ENCODE results near the gene SP100.

The SP100 gene

DNA sequence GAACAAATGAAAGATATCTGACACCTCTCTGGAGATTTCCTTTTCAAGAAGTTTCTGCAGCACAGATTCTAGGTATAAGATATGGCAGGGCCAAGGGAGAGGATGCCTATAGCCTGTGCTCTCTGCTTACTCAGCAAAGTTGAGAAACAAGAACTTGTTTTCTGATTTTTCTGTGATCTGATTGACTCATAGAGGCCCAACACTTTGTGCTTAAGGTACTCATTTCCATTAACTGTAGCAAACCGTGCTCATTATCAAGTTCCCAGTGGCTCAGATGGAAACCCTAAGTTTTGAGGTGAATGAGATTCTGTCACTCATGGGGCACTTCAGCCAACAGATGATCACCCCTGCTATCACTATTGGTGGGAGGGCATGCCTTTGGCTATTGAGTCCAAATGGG lies 124.3 kb downstream of the SP100 start:
- peaks cover 17 to 19% of the 10 kb centered on the region in 2 donors for H3K36me3 ChIP-seq (ENCODE audit: control insufficient read depth in 2 of 2, insufficient read depth in 2 of 2, low read length in 2 of 2)
- H3K9me3 ChIP-seq (ENCODE audit: control insufficient read depth in 2 of 2, low read length in 2 of 2) = peaks cover 3% of the 10 kb centered on the region in 2 donors

GRCh38 chr2:230541934-230542380 lies 126.0 kb downstream of the SP100 start:
- Histone ChIP-seq H3K36me3 (ENCODE audit: control insufficient read depth in 2 of 2, insufficient read depth in 2 of 2, low read length in 2 of 2) (peaks cover 17 to 19% of the 10 kb centered on the region in 2 donors), H3K27me3 (ENCODE audit: control insufficient read depth in 1 of 2, insufficient read depth in 2 of 2, low read length in 2 of 2) (no peaks in the 10 kb centered on the region), H3K9ac (ENCODE audit: low read length in 2 of 2) (no peak overlapping the region), H3K4me3 (ENCODE audit: low read length in 2 of 2) (no peak overlapping the region), H3K9me3 (ENCODE audit: control insufficient read depth in 2 of 2, low read length in 2 of 2) (peaks cover 3% of the 10 kb centered on the region in 2 donors), H3K27ac (ENCODE audit: low read length) (no peak overlapping the region), H3K4me1 (ENCODE audit: control insufficient read depth, insufficient read depth, low read length) (no peaks in the 10 kb centered on the region)

More for the DNA sequence above, 124.3 kb downstream of the SP100 start:
- no peak overlapping the region for H3K4me3 ChIP-seq (ENCODE audit: low read length in 2 of 2)
- H3K27ac ChIP-seq (ENCODE audit: low read length) = no peak overlapping the region
- no peak overlapping the region for H3K9ac ChIP-seq (ENCODE audit: low read length in 2 of 2)
- H3K4me1 ChIP-seq (ENCODE audit: control insufficient read depth, insufficient read depth, low read length) = no peaks in the 10 kb centered on the region
- no peaks in the 10 kb centered on the region for H3K27me3 ChIP-seq (ENCODE audit: control insufficient read depth in 1 of 2, insufficient read depth in 2 of 2, low read length in 2 of 2)

DNA sequence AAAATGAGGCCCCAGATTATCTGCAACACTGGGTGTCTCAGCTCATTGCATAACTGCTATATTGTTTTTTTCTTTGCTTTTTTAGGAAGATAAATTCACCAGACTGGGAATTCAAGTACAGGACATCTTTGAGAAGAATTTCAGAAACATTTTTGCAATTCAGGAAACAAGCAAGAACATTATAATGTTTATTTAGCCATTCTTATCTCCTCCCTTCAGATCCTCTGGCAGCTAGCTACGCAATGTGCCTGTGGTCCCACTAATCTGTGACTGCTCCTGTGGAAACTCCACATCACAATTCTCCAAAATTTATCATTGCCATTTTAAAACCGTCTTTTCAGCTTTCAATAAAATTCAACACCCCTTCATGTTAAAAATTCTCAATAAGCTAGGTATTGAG lies 126.8 kb downstream of the SP100 start:
- Histone ChIP-seq H3K27me3 (ENCODE audit: control insufficient read depth in 1 of 2, insufficient read depth in 2 of 2, low read length in 2 of 2) (no peaks in the 10 kb centered on the region), H3K36me3 (ENCODE audit: control insufficient read depth in 2 of 2, insufficient read depth in 2 of 2, low read length in 2 of 2) (peaks cover 17 to 19% of the 10 kb centered on the region in 2 donors), H3K4me1 (ENCODE audit: control insufficient read depth, insufficient read depth, low read length) (no peaks in the 10 kb centered on the region), H3K4me3 (ENCODE audit: low read length in 2 of 2) (no peak overlapping the region), H3K27ac (ENCODE audit: low read length) (no peak overlapping the region), H3K9ac (ENCODE audit: low read length in 2 of 2) (no peak overlapping the region), H3K9me3 (ENCODE audit: control insufficient read depth in 2 of 2, low read length in 2 of 2) (peaks cover 3% of the 10 kb centered on the region in 2 donors)

GRCh38 chr2:230552181-230552580 lies 136.2 kb downstream of the SP100 start:
- Histone ChIP-seq H3K9me3 (ENCODE audit: control insufficient read depth in 2 of 2, low read length in 2 of 2) (no peaks in the 10 kb centered on the region), H3K27ac (ENCODE audit: low read length) (no peak overlapping the region), H3K4me1 (ENCODE audit: control insufficient read depth, insufficient read depth, low read length) (no peaks in the 10 kb centered on the region), H3K9ac (ENCODE audit: low read length in 2 of 2) (no peak overlapping the region), H3K27me3 (ENCODE audit: control insufficient read depth in 1 of 2, insufficient read depth in 2 of 2, low read length in 2 of 2) (no peaks in the 10 kb centered on the region), H3K4me3 (ENCODE audit: low read length in 2 of 2) (no peak overlapping the region), H3K36me3 (ENCODE audit: control insufficient read depth in 2 of 2, insufficient read depth in 2 of 2, low read length in 2 of 2) (no peaks in the 10 kb centered on the region)

DNA sequence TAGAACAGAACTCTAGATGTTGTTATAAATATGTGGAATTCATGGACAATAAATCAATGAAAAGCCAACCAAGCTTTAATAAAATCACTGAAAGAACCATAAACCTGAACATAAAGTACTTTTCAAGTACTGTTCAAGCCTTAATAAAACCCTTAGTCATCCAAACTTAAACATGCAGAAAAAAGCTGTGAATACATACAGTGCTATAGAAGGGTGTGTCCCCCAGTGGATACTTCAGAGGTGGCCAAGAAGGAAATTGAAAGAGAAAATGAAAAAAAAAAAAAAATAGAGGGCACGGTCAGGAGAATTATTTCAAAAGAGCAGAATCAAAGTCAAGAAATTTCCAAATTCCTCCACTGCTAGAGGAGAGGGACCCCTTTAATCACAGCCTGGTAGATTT lies 141.1 kb downstream of the SP100 start:
- Histone ChIP-seq H3K36me3 (ENCODE audit: control insufficient read depth in 2 of 2, insufficient read depth in 2 of 2, low read length in 2 of 2) (no peaks in the 10 kb centered on the region), H3K27me3 (ENCODE audit: control insufficient read depth in 1 of 2, insufficient read depth in 2 of 2, low read length in 2 of 2) (no peaks in the 10 kb centered on the region), H3K9me3 (ENCODE audit: control insufficient read depth in 2 of 2, low read length in 2 of 2) (no peaks in the 10 kb centered on the region), H3K4me3 (ENCODE audit: low read length in 2 of 2) (no peak overlapping the region), H3K9ac (ENCODE audit: low read length in 2 of 2) (no peak overlapping the region), H3K27ac (ENCODE audit: low read length) (no peak overlapping the region), H3K4me1 (ENCODE audit: control insufficient read depth, insufficient read depth, low read length) (no peaks in the 10 kb centered on the region)

DNA sequence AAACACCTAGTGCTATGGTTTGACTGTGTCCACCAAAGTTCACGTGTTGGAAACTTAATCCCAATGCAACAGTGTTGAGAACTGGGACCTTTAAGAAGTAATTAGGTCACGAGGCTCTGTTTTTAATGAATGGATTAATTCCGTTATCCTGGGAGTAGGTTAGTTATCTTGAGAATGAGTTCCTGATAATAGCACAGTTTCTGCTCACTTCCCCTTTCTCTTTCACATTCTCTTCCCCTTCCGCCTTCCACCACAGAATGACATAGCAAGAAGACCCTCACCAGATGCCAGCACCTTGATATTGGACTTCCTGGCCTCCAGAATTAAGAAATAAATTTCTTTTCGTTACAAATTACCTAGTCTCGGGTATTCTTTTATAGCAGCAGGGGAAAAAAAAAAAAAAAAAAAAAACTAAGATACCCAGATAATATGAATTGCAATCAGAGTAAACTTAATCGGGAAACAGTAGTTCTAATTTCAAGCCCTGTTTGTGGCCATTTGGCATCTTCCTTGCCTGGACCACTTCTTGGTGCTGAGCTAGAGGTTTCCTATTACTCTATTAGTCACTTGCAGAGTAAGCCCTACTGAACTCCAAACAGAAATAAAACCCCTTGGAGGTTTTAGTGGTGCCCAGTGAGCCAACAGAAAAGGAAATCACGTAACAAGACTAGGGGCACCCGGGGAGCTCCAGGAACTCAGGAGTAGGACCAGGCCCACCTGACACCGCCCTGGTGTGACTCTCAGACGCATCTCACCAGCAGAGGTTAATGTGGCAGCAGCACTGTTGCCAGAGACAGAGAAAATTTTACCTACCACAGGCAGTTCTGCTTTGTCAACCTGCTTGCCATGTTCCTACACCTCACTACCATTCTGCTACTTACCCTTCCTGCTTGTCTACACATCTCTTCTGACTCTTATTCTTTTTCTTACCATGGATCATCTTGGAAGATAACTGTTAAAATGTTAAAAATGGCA lies 149.1 kb downstream of the SP100 start:
- H3K27me3 ChIP-seq (ENCODE audit: control insufficient read depth in 1 of 2, insufficient read depth in 2 of 2, low read length in 2 of 2) = no peaks in the 10 kb centered on the region
- H3K4me1 ChIP-seq (ENCODE audit: control insufficient read depth, insufficient read depth, low read length) = no peaks in the 10 kb centered on the region
- H3K9me3 ChIP-seq (ENCODE audit: control insufficient read depth in 2 of 2, low read length in 2 of 2) = no peaks in the 10 kb centered on the region
- no peak overlapping the region for H3K4me3 ChIP-seq (ENCODE audit: low read length in 2 of 2)
- H3K27ac ChIP-seq (ENCODE audit: low read length) = no peak overlapping the region
- H3K9ac ChIP-seq (ENCODE audit: low read length in 2 of 2) = no peak overlapping the region
- H3K36me3 ChIP-seq (ENCODE audit: control insufficient read depth in 2 of 2, insufficient read depth in 2 of 2, low read length in 2 of 2) = no peaks in the 10 kb centered on the region

DNA sequence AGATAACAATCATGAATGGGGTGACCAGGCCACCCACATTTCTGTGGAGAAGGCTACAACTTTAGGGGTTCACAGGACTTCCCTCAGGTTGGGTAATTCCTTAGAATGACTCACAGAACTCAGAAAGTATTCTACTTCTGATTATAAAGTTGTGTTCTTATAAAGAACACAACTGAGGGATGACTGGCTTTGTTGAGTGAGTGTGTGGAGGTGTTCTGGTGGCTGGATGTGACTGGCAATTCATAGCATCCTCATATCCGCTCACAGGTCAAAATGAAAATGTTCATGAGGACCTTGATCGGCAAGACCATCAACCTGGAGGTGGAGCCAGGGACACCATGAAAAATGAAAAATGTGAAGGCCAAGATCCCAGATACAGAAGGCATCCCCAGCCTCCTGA lies 153.3 kb downstream of the SP100 start:
- H3K9ac ChIP-seq (ENCODE audit: low read length in 2 of 2) = no peak overlapping the region
- H3K27me3 ChIP-seq (ENCODE audit: control insufficient read depth in 1 of 2, insufficient read depth in 2 of 2, low read length in 2 of 2) = no peaks in the 10 kb centered on the region
- H3K4me3 ChIP-seq (ENCODE audit: low read length in 2 of 2) = no peak overlapping the region
- H3K9me3 ChIP-seq (ENCODE audit: control insufficient read depth in 2 of 2, low read length in 2 of 2) = no peaks in the 10 kb centered on the region
- H3K4me1 ChIP-seq (ENCODE audit: control insufficient read depth, insufficient read depth, low read length) = no peaks in the 10 kb centered on the region
- H3K27ac ChIP-seq (ENCODE audit: low read length) = no peak overlapping the region
- H3K36me3 ChIP-seq (ENCODE audit: control insufficient read depth in 2 of 2, insufficient read depth in 2 of 2, low read length in 2 of 2) = no peaks in the 10 kb centered on the region

DNA sequence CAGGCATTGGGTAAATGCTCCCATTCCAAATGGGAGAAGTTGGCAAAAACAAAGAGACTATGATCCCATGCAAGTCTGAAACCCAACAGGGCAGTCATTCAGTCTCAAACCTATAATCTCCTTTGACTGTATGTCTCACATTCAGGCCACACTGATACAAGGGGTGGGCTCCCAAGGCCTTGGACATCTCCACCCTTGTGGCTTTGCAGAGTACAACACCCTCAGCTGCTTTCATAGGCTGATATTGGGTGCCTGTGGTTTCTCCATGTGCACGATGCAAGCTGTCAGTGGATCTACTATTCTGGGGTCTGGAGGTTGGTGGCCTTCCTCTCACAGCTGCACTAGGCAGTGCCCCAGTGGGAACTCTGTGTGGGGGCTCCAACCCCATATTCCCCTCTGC lies 155.0 kb downstream of the SP100 start:
- H3K36me3 ChIP-seq (ENCODE audit: control insufficient read depth in 2 of 2, insufficient read depth in 2 of 2, low read length in 2 of 2) = no peaks in the 10 kb centered on the region
- H3K27ac ChIP-seq (ENCODE audit: low read length) = no peak overlapping the region
- no peak overlapping the region for H3K9ac ChIP-seq (ENCODE audit: low read length in 2 of 2)
- H3K4me3 ChIP-seq (ENCODE audit: low read length in 2 of 2) = no peak overlapping the region
- no peaks in the 10 kb centered on the region for H3K27me3 ChIP-seq (ENCODE audit: control insufficient read depth in 1 of 2, insufficient read depth in 2 of 2, low read length in 2 of 2)
- no peaks in the 10 kb centered on the region for H3K4me1 ChIP-seq (ENCODE audit: control insufficient read depth, insufficient read depth, low read length)
- H3K9me3 ChIP-seq (ENCODE audit: control insufficient read depth in 2 of 2, low read length in 2 of 2) = no peaks in the 10 kb centered on the region

DNA sequence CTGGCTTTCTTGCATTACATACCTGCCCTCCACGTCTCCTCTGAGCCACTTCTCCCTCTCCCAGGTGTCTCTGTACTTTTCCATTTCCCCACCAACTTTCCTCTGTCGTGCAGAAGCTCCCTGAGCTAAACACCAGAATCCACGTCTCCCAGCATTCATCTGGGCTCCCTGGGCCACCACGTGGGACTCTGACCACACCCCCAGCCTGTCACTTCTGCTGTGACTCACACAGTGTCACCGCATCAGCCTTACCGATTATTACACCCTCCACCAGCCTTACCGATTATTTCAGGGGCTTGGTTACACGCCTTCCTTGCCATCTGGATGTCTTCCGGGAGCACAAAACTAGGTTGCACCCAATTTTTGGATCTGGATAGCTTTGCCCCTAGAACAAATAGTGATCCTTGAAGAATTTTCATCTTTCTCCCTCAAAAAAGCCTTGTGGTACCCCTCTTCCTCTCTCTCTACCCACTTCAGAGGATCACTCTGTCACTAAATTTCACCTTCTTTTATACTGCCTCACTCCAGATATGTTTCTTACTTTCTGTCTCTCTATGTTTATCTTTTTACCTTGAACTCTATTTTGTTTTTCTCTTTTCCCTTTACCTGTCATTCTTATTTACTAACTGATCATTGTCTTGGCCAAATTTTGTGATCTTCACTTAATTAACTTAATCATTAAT lies 159.8 kb downstream of the SP100 start:
- Histone ChIP-seq H3K27ac (ENCODE audit: low read length) (no peak overlapping the region), H3K9ac (ENCODE audit: low read length in 2 of 2) (no peak overlapping the region), H3K9me3 (ENCODE audit: control insufficient read depth in 2 of 2, low read length in 2 of 2) (no peaks in the 10 kb centered on the region), H3K27me3 (ENCODE audit: control insufficient read depth in 1 of 2, insufficient read depth in 2 of 2, low read length in 2 of 2) (no peaks in the 10 kb centered on the region), H3K4me3 (ENCODE audit: low read length in 2 of 2) (no peak overlapping the region), H3K4me1 (ENCODE audit: control insufficient read depth, insufficient read depth, low read length) (no peaks in the 10 kb centered on the region), H3K36me3 (ENCODE audit: control insufficient read depth in 2 of 2, insufficient read depth in 2 of 2, low read length in 2 of 2) (no peaks in the 10 kb centered on the region)

- H3K4me1 ChIP-seq (ENCODE audit: control insufficient read depth, insufficient read depth, low read length) = no peaks in the 10 kb centered on the region
- H3K9me3 ChIP-seq (ENCODE audit: control insufficient read depth in 2 of 2, low read length in 2 of 2) = no peaks in the 10 kb centered on the region
- no peaks in the 10 kb centered on the region for H3K36me3 ChIP-seq (ENCODE audit: control insufficient read depth in 2 of 2, insufficient read depth in 2 of 2, low read length in 2 of 2)
- no peak overlapping the region for H3K27ac ChIP-seq (ENCODE audit: low read length)
- no peak overlapping the region for H3K9ac ChIP-seq (ENCODE audit: low read length in 2 of 2)
- H3K27me3 ChIP-seq (ENCODE audit: control insufficient read depth in 1 of 2, insufficient read depth in 2 of 2, low read length in 2 of 2) = no peaks in the 10 kb centered on the region
- no peak overlapping the region for H3K4me3 ChIP-seq (ENCODE audit: low read length in 2 of 2)
These were observed 161.1 kb downstream of the SP100 start for GRCh38 chr2:230577114-230577513.

Data from stomach smooth muscle (tissue), 2 donors.